GM19239 (cell line): ENCODE data around the gene RAB36.

ENCODE experiments used
- DNase-seq: peaks from one replicate; pipeline ENCODE4 v3.0.0; 2011; ENCODE audit warnings: low spot score; ENCODE audit not compliant: insufficient read length
- FAIRE-seq: peaks from 2 replicates; lab custom pipeline; 2011; peaks lifted over from hg19 to GRCh38; lab: Jason Lieb, UNC

The RAB36 gene

GRCh38 chr22:23197836-23198235 lies 52.6 kb downstream of the RAB36 start:
- DNase-seq (no peak), FAIRE-seq (no peak)

GRCh38 chr22:23199159-23199558 lies 53.9 kb downstream of the RAB36 start:
- DNase-seq: no peak

GRCh38 chr22:23200898-23201297 lies 55.6 kb downstream of the RAB36 start:
- no peak for DNase-seq
- FAIRE-seq: no peak

More at GRCh38 chr22:23199159-23199558, 53.9 kb downstream of the RAB36 start:
- FAIRE-seq: no peak

- FAIRE-seq (no peak), DNase-seq (no peak)
Measured at GRCh38 chr22:23202812-23203451, 57.7 kb downstream of the RAB36 start.

GRCh38 chr22:23203452-23204124 lies 58.3 kb downstream of the RAB36 start:
- DNase-seq (no peak), FAIRE-seq (no peak)

GRCh38 chr22:23204125-23204488 lies 58.8 kb downstream of the RAB36 start:
- FAIRE-seq (no peak), DNase-seq (no peak)

GRCh38 chr22:23204541-23205157 lies 59.4 kb downstream of the RAB36 start:
- no peak for DNase-seq

GRCh38 chr22:23205339-23206049 lies 60.2 kb downstream of the RAB36 start:
- FAIRE-seq (no peak), DNase-seq (no peak)

More at GRCh38 chr22:23204541-23205157, 59.4 kb downstream of the RAB36 start:
- no peak for FAIRE-seq

GRCh38 chr22:23206915-23207314 lies 61.6 kb downstream of the RAB36 start:
- FAIRE-seq (no peak), DNase-seq (no peak)

GRCh38 chr22:23207729-23208393 lies 62.6 kb downstream of the RAB36 start:
- DNase-seq (no peak), FAIRE-seq (no peak)

- FAIRE-seq: no peak
- DNase-seq: no peak
Measured at GRCh38 chr22:23210428-23211170, 65.3 kb downstream of the RAB36 start.

- DNase-seq (no peak), FAIRE-seq (no peak)
Measured at GRCh38 chr22:23211622-23212021, 66.3 kb downstream of the RAB36 start.

- DNase-seq: no peak
- no peak for FAIRE-seq
Measured at GRCh38 chr22:23212061-23213021, 67.1 kb downstream of the RAB36 start.

GRCh38 chr22:23213022-23213555 lies 67.8 kb downstream of the RAB36 start:
- no peak for FAIRE-seq
- DNase-seq: no peak

GRCh38 chr22:23213581-23214334 lies 68.5 kb downstream of the RAB36 start:
- FAIRE-seq (no peak), DNase-seq (no peak)
